MM.1S (cell line): ENCODE data around the gene CACNG4.

Source experiments
- DNase-seq: peaks from one replicate; pipeline ENCODE4 v3.0.0-alpha.2; 2015
- H2AFZ ChIP-seq: fragments of 300-600 bp; sonication (generic); 2 replicates; pipeline ENCODE4 v1.6.0; 2016; ENCODE audit warnings: antibody characterized with exemption, low read length
- H3F3A ChIP-seq: fragments of 300-600 bp; sonication (generic); 2 replicates; pipeline ENCODE4 v1.6.1; 2016; ENCODE audit warnings: mild to moderate bottlenecking, antibody characterized with exemption, low read length, moderate library complexity, mixed read lengths; ENCODE audit not compliant: insufficient read depth
- H3K27ac ChIP-seq: fragments of 300-600 bp; sonication (generic); 2 replicates; pipeline ENCODE4 v1.5.1; 2016; ENCODE audit warnings: mild to moderate bottlenecking, low read length
- H3K27me3 ChIP-seq: fragments of 300-600 bp; sonication (generic); replicated peaks from 2 replicates; pipeline ENCODE4 v1.6.0; 2016; ENCODE audit warnings: low read length; ENCODE audit not compliant: insufficient read depth
- H3K36me3 ChIP-seq: fragments of 300-600 bp; sonication (generic); replicated peaks from 2 replicates; pipeline ENCODE4 v1.6.1; 2016; ENCODE audit warnings: mild to moderate bottlenecking, low read length, mixed read lengths; ENCODE audit not compliant: insufficient read depth
- H3K4me1 ChIP-seq: fragments of 300-600 bp; sonication (generic); 2 replicates; pipeline ENCODE4 v1.6.1; 2016; ENCODE audit warnings: low read length, mixed read lengths
- H3K4me2 ChIP-seq: fragments of 300-600 bp; sonication (generic); 2 replicates; pipeline ENCODE4 v1.6.0; 2016; ENCODE audit warnings: low read depth, low read length
- H3K4me3 ChIP-seq: fragments of 300-600 bp; sonication (generic); 2 replicates; pipeline ENCODE4 v1.5.1; 2016; ENCODE audit warnings: low read length, mixed read lengths
- H3K79me2 ChIP-seq: fragments of 300-600 bp; sonication (generic); 2 replicates; pipeline ENCODE4 v1.6.1; 2016; ENCODE audit warnings: mixed run types, low read length, mixed read lengths
- H3K9ac ChIP-seq: fragments of 300-600 bp; sonication (generic); 2 replicates; pipeline ENCODE4 v1.6.1; 2016; ENCODE audit warnings: low read length, mixed read lengths
- H3K9me2 ChIP-seq: fragments of 300-600 bp; sonication (generic); replicated peaks from 2 replicates; pipeline ENCODE4 v1.6.1; 2016; ENCODE audit warnings: mild to moderate bottlenecking, low read length, mixed read lengths; ENCODE audit not compliant: insufficient read depth
- H3K9me3 ChIP-seq: fragments of 300-600 bp; sonication (generic); replicated peaks from 2 replicates; pipeline ENCODE4 v1.6.1; 2016; ENCODE audit warnings: mild to moderate bottlenecking, low read length, mixed read lengths; ENCODE audit not compliant: insufficient read depth
- H4K20me1 ChIP-seq: fragments of 300-600 bp; sonication (generic); 2 replicates; pipeline ENCODE4 v1.6.1; 2016; ENCODE audit warnings: mild to moderate bottlenecking, low read length, moderate library complexity, mixed read lengths; ENCODE audit not compliant: insufficient read depth
- CTCF ChIP-seq: fragments of 300-600 bp; sonication (generic); IDR thresholded peaks from 2 replicates; pipeline ENCODE4 v1.5.1; 2016; ENCODE audit warnings: antibody characterized with exemption, low read length, mixed read lengths
- EZH2 ChIP-seq: fragments of 300-600 bp; sonication (generic); optimal IDR thresholded peaks from 2 replicates; pipeline ENCODE3; 2017; ENCODE audit warnings: low read depth, mild to moderate bottlenecking, antibody characterized with exemption, low read length, mixed read lengths
- EZH2phosphoT487 ChIP-seq: fragments of 300-600 bp; sonication (generic); IDR thresholded peaks from 2 replicates; pipeline ENCODE4 v1.6.1; 2018; ENCODE audit warnings: antibody characterized with exemption, low read length

CACNG4 gene

GRCh38 chr17:67063141-67063540 is 98.6 kb downstream of the CACNG4 start:
- no peaks in the 10 kb centered on the region for H3K36me3 ChIP-seq
- no peaks in the 10 kb centered on the region for H3K4me1 ChIP-seq
- no peaks in the 10 kb centered on the region for H4K20me1 ChIP-seq
- no peaks in the 10 kb centered on the region for H3K9me3 ChIP-seq
- H3F3A ChIP-seq = no peaks in the 10 kb centered on the region
- no peak overlapping the region for H3K9ac ChIP-seq
- no peak for DNase-seq
- H2AFZ ChIP-seq = no peak overlapping the region
- H3K4me2 ChIP-seq = no peak overlapping the region
- no peaks in the 10 kb centered on the region for H3K27me3 ChIP-seq
- no peak overlapping the region for H3K27ac ChIP-seq
- no peaks in the 10 kb centered on the region for H3K79me2 ChIP-seq
- no peak for TF ChIP-seq EZH2phosphoT487
- no peak for TF ChIP-seq CTCF
- no peak for TF ChIP-seq EZH2
- H3K9me2 ChIP-seq = no peaks in the 10 kb centered on the region
- H3K4me3 ChIP-seq = no peak overlapping the region

- H3K4me3 ChIP-seq = no peak overlapping the region
- no peak overlapping the region for H3K27ac ChIP-seq
- no peaks in the 10 kb centered on the region for H3K79me2 ChIP-seq
- H3K36me3 ChIP-seq = no peaks in the 10 kb centered on the region
- H3K9me3 ChIP-seq = no peaks in the 10 kb centered on the region
- no peaks in the 10 kb centered on the region for H3F3A ChIP-seq
- TF ChIP-seq EZH2phosphoT487 (no peak), CTCF (no peak), EZH2 (no peak)
- H3K9ac ChIP-seq = no peak overlapping the region
- no peaks in the 10 kb centered on the region for H4K20me1 ChIP-seq
- H3K4me1 ChIP-seq = no peaks in the 10 kb centered on the region
- H3K27me3 ChIP-seq = no peaks in the 10 kb centered on the region
- DNase-seq = no peak
- H3K4me2 ChIP-seq = no peak overlapping the region
- H3K9me2 ChIP-seq = no peaks in the 10 kb centered on the region
- no peak overlapping the region for H2AFZ ChIP-seq
Observed at GRCh38 chr17:67066717-67067116, 102.2 kb downstream of the CACNG4 start.

- no peaks in the 10 kb centered on the region for H3K9me3 ChIP-seq
- no peak overlapping the region for H2AFZ ChIP-seq
- H3K4me1 ChIP-seq = no peaks in the 10 kb centered on the region
- no peak overlapping the region for H3K4me3 ChIP-seq
- no peaks in the 10 kb centered on the region for H4K20me1 ChIP-seq
- H3K27ac ChIP-seq = no peak overlapping the region
- DNase-seq = no peak
- no peaks in the 10 kb centered on the region for H3K9me2 ChIP-seq
- no peaks in the 10 kb centered on the region for H3K27me3 ChIP-seq
- H3K36me3 ChIP-seq = no peaks in the 10 kb centered on the region
- H3F3A ChIP-seq = no peaks in the 10 kb centered on the region
- no peaks in the 10 kb centered on the region for H3K79me2 ChIP-seq
- no peak overlapping the region for H3K4me2 ChIP-seq
- TF ChIP-seq EZH2phosphoT487 = no peak
- TF ChIP-seq CTCF = no peak
- TF ChIP-seq EZH2 = no peak
- no peak overlapping the region for H3K9ac ChIP-seq
Observed at GRCh38 chr17:67067571-67068482, 103.3 kb downstream of the CACNG4 start.
